HepG2 (cell line): ENCODE data around the gene LDB2. TPM values are rescaled to one million over a fixed set of nuclear protein-coding genes. Genes with fewer than 3 reads are reported as not detected.

Source experiments
- ATAC-seq: fragments of 200-7000 bp; cut with Tn5 transposase; 3 replicates; pipeline ENCODE4 v1.9.1; 2020; ENCODE audit warnings: mild to moderate bottlenecking, moderate library complexity
- BruUV-seq: library from RNA; stranded (reverse); fragments of 400-500 nt; replicated peaks from 2 replicates; lab custom pipeline; 2021; lab: Mats Ljungman, UMichigan
- CTCF ChIA-PET: fragments of 300-600 bp; formaldehyde crosslinking; extraction: SDS; loops from one replicate; lab custom pipeline; 2021; ENCODE audit warnings: low total read pairs, inconsistent platforms, low intra/inter-chr PET ratio; lab: Yijun Ruan, JAX
- POLR2A ChIA-PET: fragments of 350-600 bp; sonication (Branson Sonifier 250); formaldehyde crosslinking; loops from one replicate; lab custom pipeline; 2020; ENCODE audit warnings: antibody characterized with exemption, inconsistent platforms; lab: Yijun Ruan, JAX
- DNase-seq: peaks from one replicate; pipeline ENCODE4 v3.0.0-alpha.2; 2015; ENCODE audit warnings: low spot score
- FAIRE-seq: peaks from 3 replicates; lab custom pipeline; 2011; peaks lifted over from hg19 to GRCh38; lab: Jason Lieb, UNC
- H2AFZ ChIP-seq: one replicate; pipeline ENCODE4 v1.6.1; 2011; ENCODE audit warnings: low read length, inconsistent platforms
- H3K27ac ChIP-seq: fragments of 300-600 bp; 3 replicates; pipeline ENCODE4 v1.8.0; 2011; ENCODE audit warnings: mixed run types, mild to moderate bottlenecking, mixed read lengths, low read length, inconsistent platforms; ENCODE audit not compliant: insufficient read depth; ENCODE audit errors: extremely low read length
- H3K27me3 ChIP-seq, 2 experiments: fragments of 200-600 bp in 1 of 2; 2 replicates in 1 of 2; 3 replicates in 1 of 2; pipeline versions ENCODE4 v1.6.0 to v1.8.0; 2011; ENCODE audit warnings: low read length in 2 of 2, mild to moderate bottlenecking in 2 of 2, moderate library complexity in 2 of 2, inconsistent platforms in 1 of 2; ENCODE audit not compliant: insufficient read depth in 2 of 2, control insufficient read depth in 1 of 2
- H3K36me3 ChIP-seq, 2 experiments: fragments of 200-600 bp in 1 of 2; replicated peaks in 1 of 2; 2 replicates in 1 of 2; 3 replicates in 1 of 2; pipeline versions ENCODE4 v1.5.1 to v1.8.0; 2011; ENCODE audit warnings: low read length in 2 of 2, inconsistent platforms in 1 of 2; ENCODE audit not compliant: insufficient read depth in 2 of 2, control insufficient read depth in 1 of 2
- H3K4me1 ChIP-seq: 2 replicates; pipeline ENCODE4 v1.5.1; 2012; ENCODE audit warnings: low read length, inconsistent platforms; ENCODE audit not compliant: insufficient read depth
- H3K4me2 ChIP-seq: 2 replicates; pipeline ENCODE4 v1.6.0; 2011; ENCODE audit warnings: low read depth, low read length, inconsistent platforms
- H3K4me3 ChIP-seq, 3 experiments: fragments of 200-600 bp in 1 of 3; sonication (generic), shearing (Covaris generic) in 1 of 3; replicated peaks in 1 of 3; 2 replicates each; pipeline ENCODE4 v1.5.1; 2011 to 2016; ENCODE audit warnings: low read length in 3 of 3, inconsistent platforms in 2 of 3, low read depth in 2 of 3, mild to moderate bottlenecking in 2 of 3, control low read depth in 1 of 3, mixed read lengths in 1 of 3; ENCODE audit not compliant: insufficient read depth in 1 of 3
- H3K79me2 ChIP-seq: one replicate; pipeline ENCODE4 v1.6.1; 2011; ENCODE audit warnings: low read length, inconsistent platforms; ENCODE audit not compliant: insufficient read depth
- H3K9ac ChIP-seq: 2 replicates; pipeline ENCODE4 v1.6.0; 2011; ENCODE audit warnings: mild to moderate bottlenecking, low read depth, low read length, inconsistent platforms; ENCODE audit not compliant: insufficient read depth
- H3K9me3 ChIP-seq: 2 replicates; pipeline ENCODE4 v1.5.1; 2012; ENCODE audit warnings: mild to moderate bottlenecking, low read length
- H4K20me1 ChIP-seq: 2 replicates; pipeline ENCODE4 v1.6.0; 2011; ENCODE audit warnings: inconsistent platforms, mild to moderate bottlenecking, low read length, moderate library complexity; ENCODE audit not compliant: insufficient read depth
- ATF2 ChIP-seq: sonication (generic); formaldehyde crosslinking; IDR thresholded peaks from 2 replicates; pipeline ENCODE4 v1.4.0; 2020; ENCODE audit warnings: missing genetic modification reagents
- KAT8 ChIP-seq: IDR thresholded peaks from 2 replicates; pipeline ENCODE4 v1.6.1; 2016; ENCODE audit warnings: missing genetic modification reagents, missing compliant biosample characterization
- KDM2A ChIP-seq: sonication (generic); formaldehyde crosslinking; IDR thresholded peaks from 2 replicates; pipeline ENCODE4 v1.4.0; 2020; ENCODE audit warnings: low read depth, missing genetic modification reagents, borderline replicate concordance
- KLF16 ChIP-seq, 2 experiments: sonication (generic) in 1 of 2; formaldehyde crosslinking in 1 of 2; IDR thresholded peaks; 2 replicates each; pipeline versions ENCODE4 v1.6.1 to v1.8.0; 2016 to 2023; ENCODE audit warnings: missing genetic modification reagents in 2 of 2, missing compliant biosample characterization in 1 of 2
- MIER3 ChIP-seq: IDR thresholded peaks from 2 replicates; pipeline ENCODE4 v1.6.1; 2016; ENCODE audit warnings: missing compliant biosample characterization, borderline replicate concordance
- RAD21 ChIP-seq: fragments of 450-650 bp; formaldehyde crosslinking; IDR thresholded peaks from 2 replicates; pipeline ENCODE4 v1.5.0; 2020; ENCODE audit warnings: mild to moderate bottlenecking
- ZBTB3 ChIP-seq: sonication (generic); formaldehyde crosslinking; IDR thresholded peaks from 2 replicates; pipeline ENCODE4 v1.4.0; 2020; ENCODE audit warnings: low read depth, mild to moderate bottlenecking, moderate library complexity, missing genetic modification reagents, borderline replicate concordance
- ZFY ChIP-seq: sonication (generic); formaldehyde crosslinking; IDR thresholded peaks from 2 replicates; pipeline ENCODE4 v1.4.0; 2020; ENCODE audit warnings: missing genetic modification reagents
- ZNF282 ChIP-seq: fragments of 450-650 bp; IDR thresholded peaks from 2 replicates; pipeline ENCODE4 v1.6.1; 2018; ENCODE audit not compliant: partially characterized antibody
- WGBS: methylation state at CpG from one replicate; pipeline ENCODE4 v1.1.6; 2017; ENCODE audit warnings: low lambda C conversion rate; 5-methylcytosine and 5-hydroxymethylcytosine counted together
- in situ Hi-C: cut with HindIII; loops from 2 replicates; pipeline ENCODE4 v1.10.0; 2017; ENCODE audit warnings: low pct_unique_long_range_greater_than_20kb; ENCODE audit not compliant: extremely low pct_ligation_motif_present
- intact Hi-C: fragments of 100-400 bp; cut with micrococcal nuclease; formaldehyde crosslinking; loops from one replicate; pipeline ENCODE4 v1.10.0; 2022; ENCODE audit not compliant: unreplicated experiment
- polyA plus RNA-seq, 8 experiments: library from polyadenylated mRNA; depleted of rRNA in 3 of 8; stranded (reverse) in 7 of 8; unstranded in 1 of 8; fragments of >200 nt; fragmentation: Illumina TruSeq in 4 of 8; extraction: Trizol in 4 of 8; gene quantifications; 2 replicates each; pipeline versions ENCODE4 v1.2.1 to v1.2.3, GENCODE V29; 2011 to 2016; ENCODE audit warnings: low read depth in 4 of 8, missing spikeins in 1 of 8, mixed read lengths in 1 of 8; ENCODE audit not compliant: insufficient read depth in 1 of 8
- total RNA-seq, 5 experiments: library from RNA; depleted of rRNA; stranded (reverse); fragments of >200 nt; fragmentation: Illumina TruSeq; extraction: Trizol; gene quantifications; 2 replicates each; pipeline ENCODE4 v1.2.3, GENCODE V29; 2016; ENCODE audit warnings: low read depth in 1 of 5
- TF ChIP-seq, protein P1 (sequence below): sonication (generic); formaldehyde crosslinking; IDR thresholded peaks from 2 replicates; pipeline ENCODE4 v1.5.1; 2020; ENCODE audit warnings: mild to moderate bottlenecking, missing genetic modification reagents, borderline replicate concordance
- TF ChIP-seq, protein P2 (sequence below), 2 experiments: sonication (generic) in 1 of 2; formaldehyde crosslinking in 1 of 2; IDR thresholded peaks; 2 replicates each; pipeline versions ENCODE4 v1.4.0 to v1.6.1; 2018 to 2020; ENCODE audit warnings: missing genetic modification reagents in 2 of 2, borderline replicate concordance in 1 of 2, low read depth in 1 of 2, mild to moderate bottlenecking in 1 of 2, missing biosample characterization in 1 of 2
- TF ChIP-seq, protein P3 (sequence below): IDR thresholded peaks from 2 replicates; pipeline ENCODE4 v1.6.1; 2016; ENCODE audit warnings: mild to moderate bottlenecking
- TF ChIP-seq, protein P4 (sequence below): sonication (generic); formaldehyde crosslinking; IDR thresholded peaks from 2 replicates; pipeline ENCODE4 v1.4.0; 2020; ENCODE audit warnings: missing genetic modification reagents, borderline replicate concordance

The LDB2 gene
- total and polyA plus RNA-seq, 2 of the 13 experiments (the other 11 are each of a cell fraction or from before 2014, with no cell fraction given): not detected

GRCh38 chr4:16916719-16917337 is 18.4 kb upstream of the LDB2 start:
- Histone ChIP-seq H3K27ac (no peak overlapping the region), H3K4me1 (no peaks in the 10 kb centered on the region), H4K20me1 (no peaks in the 10 kb centered on the region), H2AFZ (no peak overlapping the region), H3K36me3 (no peaks in the 10 kb centered on the region), H3K9ac (no peak overlapping the region), H3K27me3 (no peaks in the 10 kb centered on the region), H3K4me2 (no peak overlapping the region), H3K4me3 (no peak overlapping the region), H3K9me3 (no peaks in the 10 kb centered on the region), H3K79me2 (no peaks in the 10 kb centered on the region)
- intact Hi-C loops (loop anchor here (1.0 to 5.0 kb wide), 6 partner anchors 122 to 625 kb away; no protein-coding TSS in a partner anchor), in situ Hi-C loops (loop anchor here (10.0 kb wide), 2 partner anchors 122 to 408 kb away; no protein-coding TSS in a partner anchor)
- WGBS: 20% methylated on average over 12 of the region's 13 CpGs
- ATAC-seq (peak; percentile 99), DNase-seq (peak; percentile 63), FAIRE-seq (peak; percentile 90)
- no TSS peak for BruUV-seq
- CTCF ChIA-PET: interaction anchor here (0.7 to 2.9 kb wide), 5 partner anchors 121 to 531 kb away, joined by 3 to 37 read pairs (median 5); no protein-coding TSS in a partner anchor
- POLR2A ChIA-PET: no interaction called here
- TF ChIP-seq, protein P1, sequence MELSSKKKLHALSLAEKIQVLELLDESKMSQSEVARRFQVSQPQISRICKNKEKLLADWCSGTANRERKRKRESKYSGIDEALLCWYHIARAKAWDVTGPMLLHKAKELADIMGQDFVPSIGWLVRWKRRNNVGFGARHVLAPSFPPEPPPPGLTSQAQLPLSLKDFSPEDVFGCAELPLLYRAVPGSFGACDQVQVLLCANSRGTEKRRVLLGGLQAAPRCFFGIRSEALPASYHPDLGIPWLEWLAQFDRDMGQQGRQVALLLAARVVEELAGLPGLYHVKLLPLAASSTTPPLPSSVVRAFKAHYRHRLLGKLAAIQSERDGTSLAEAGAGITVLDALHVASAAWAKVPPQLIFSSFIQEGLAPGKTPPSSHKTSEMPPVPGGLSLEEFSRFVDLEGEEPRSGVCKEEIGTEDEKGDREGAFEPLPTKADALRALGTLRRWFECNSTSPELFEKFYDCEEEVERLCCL: no peak
- TF ChIP-seq ZFY (CRISPR knock-in tag): no peak
- TF ChIP-seq, protein P2, sequence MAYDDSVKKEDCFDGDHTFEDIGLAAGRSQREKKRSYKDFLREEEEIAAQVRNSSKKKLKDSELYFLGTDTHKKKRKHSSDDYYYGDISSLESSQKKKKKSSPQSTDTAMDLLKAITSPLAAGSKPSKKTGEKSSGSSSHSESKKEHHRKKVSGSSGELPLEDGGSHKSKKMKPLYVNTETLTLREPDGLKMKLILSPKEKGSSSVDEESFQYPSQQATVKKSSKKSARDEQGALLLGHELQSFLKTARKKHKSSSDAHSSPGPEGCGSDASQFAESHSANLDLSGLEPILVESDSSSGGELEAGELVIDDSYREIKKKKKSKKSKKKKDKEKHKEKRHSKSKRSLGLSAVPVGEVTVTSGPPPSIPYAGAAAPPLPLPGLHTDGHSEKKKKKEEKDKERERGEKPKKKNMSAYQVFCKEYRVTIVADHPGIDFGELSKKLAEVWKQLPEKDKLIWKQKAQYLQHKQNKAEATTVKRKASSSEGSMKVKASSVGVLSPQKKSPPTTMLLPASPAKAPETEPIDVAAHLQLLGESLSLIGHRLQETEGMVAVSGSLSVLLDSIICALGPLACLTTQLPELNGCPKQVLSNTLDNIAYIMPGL (CRISPR knock-in tag; IDR thresholded peaks at IDR 0.05; ENCODE audit: borderline replicate concordance in 1 of 2, low read depth in 1 of 2): peak in 1 of 2 experiments; percentile 67; a peak in 2 of 4 replicates
- 0 out of 4 replicates have a peak, but pooled peaks of 1 of the 2 experiments have one; percentile 22 for TF ChIP-seq KLF16 (CRISPR knock-in tag; IDR thresholded peaks at IDR 0.05)
- 0 out of 2 replicates have a peak, but pooled peaks have one; percentile 40 for TF ChIP-seq KAT8 (CRISPR knock-in tag)
- TF ChIP-seq ATF2 (CRISPR knock-in tag): 0 out of 2 replicates have a peak, but pooled peaks have one; percentile 27
- TF ChIP-seq KDM2A (CRISPR knock-in tag): peak; percentile 56; the same call in 1 of the 2 replicates
- TF ChIP-seq ZNF282: no peak
- no peak for TF ChIP-seq ZBTB3
- TF ChIP-seq RAD21: peak; percentile 90
- TF ChIP-seq, protein P3, sequence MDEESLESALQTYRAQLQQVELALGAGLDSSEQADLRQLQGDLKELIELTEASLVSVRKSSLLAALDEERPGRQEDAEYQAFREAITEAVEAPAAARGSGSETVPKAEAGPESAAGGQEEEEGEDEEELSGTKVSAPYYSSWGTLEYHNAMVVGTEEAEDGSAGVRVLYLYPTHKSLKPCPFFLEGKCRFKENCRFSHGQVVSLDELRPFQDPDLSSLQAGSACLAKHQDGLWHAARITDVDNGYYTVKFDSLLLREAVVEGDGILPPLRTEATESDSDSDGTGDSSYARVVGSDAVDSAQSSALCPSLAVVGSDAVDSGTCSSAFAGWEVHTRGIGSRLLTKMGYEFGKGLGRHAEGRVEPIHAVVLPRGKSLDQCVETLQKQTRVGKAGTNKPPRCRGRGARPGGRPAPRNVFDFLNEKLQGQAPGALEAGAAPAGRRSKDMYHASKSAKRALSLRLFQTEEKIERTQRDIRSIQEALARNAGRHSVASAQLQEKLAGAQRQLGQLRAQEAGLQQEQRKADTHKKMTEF: 0 out of 2 replicates have a peak, but pooled peaks have one; percentile 19
- peak; percentile 63; the same call in 1 of the 2 replicates for TF ChIP-seq MIER3 (CRISPR knock-in tag)
- TF ChIP-seq, protein P4, sequence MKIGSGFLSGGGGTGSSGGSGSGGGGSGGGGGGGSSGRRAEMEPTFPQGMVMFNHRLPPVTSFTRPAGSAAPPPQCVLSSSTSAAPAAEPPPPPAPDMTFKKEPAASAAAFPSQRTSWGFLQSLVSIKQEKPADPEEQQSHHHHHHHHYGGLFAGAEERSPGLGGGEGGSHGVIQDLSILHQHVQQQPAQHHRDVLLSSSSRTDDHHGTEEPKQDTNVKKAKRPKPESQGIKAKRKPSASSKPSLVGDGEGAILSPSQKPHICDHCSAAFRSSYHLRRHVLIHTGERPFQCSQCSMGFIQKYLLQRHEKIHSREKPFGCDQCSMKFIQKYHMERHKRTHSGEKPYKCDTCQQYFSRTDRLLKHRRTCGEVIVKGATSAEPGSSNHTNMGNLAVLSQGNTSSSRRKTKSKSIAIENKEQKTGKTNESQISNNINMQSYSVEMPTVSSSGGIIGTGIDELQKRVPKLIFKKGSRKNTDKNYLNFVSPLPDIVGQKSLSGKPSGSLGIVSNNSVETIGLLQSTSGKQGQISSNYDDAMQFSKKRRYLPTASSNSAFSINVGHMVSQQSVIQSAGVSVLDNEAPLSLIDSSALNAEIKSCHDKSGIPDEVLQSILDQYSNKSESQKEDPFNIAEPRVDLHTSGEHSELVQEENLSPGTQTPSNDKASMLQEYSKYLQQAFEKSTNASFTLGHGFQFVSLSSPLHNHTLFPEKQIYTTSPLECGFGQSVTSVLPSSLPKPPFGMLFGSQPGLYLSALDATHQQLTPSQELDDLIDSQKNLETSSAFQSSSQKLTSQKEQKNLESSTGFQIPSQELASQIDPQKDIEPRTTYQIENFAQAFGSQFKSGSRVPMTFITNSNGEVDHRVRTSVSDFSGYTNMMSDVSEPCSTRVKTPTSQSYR: no peak
